HG03045 (cell line): ENCODE results near the gene TMEM271.

ENCODE experiments used
- ATAC-seq: cut with Tn5 transposase; IDR thresholded peaks from one replicate; pipeline ENCODE4 v1.9.1; 2021; ENCODE audit warnings: mild to moderate bottlenecking, moderate library complexity; ENCODE audit not compliant: unreplicated experiment

Gene TMEM271, protein sequence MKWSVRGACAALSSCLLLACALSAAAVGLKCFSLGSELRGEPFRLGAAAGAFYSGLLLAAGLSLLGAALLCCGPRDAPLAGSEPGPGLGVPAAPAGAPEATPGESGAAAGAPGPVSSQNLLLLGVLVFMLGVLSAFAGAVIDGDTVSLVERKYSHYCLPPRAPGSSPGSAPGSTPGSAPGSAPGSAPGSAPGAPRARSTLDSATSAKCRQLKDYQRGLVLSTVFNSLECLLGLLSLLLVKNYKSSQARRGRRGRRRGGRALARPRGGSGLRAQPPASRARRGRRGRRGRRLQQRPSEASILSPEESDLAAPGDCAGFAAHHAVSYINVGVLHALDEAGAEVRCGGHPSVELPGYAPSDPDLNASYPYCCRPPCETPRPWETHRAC

DNA sequence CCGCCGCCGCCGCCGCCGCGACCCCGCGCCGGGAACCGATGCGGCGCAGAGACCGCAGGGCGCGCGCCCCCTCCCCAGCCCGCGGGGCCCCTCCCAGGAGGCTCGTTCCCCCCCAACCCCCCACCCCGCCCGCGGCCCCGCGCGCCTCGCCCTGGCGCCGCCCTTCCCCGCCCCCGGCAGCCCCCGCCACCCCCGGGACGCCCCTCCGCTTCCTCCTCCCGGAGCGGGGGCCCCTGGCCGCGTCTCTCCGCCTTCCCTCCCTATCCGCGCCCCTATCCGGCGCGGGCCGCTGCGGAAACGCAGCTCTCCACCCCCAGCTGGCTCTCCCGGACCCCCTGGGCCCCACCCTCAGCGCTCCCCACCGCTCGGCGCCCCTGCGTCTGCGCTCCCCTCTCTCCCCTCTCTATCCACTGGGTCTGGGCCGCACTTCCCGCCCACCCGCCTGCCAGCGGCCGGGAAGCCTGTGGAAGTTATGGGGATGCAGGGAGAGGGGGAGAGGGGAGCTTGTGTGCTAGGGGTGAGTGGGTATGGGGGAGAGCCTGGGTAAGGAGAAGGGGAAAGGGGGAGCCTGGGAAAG, at the start of gene TMEM271:
TSS of gene TMEM271 (minus strand) at position 51 of the 577 bp plus-strand sequence. CDS start 233 bp downstream, outside the sequence.
- no peak for ATAC-seq

DNA sequence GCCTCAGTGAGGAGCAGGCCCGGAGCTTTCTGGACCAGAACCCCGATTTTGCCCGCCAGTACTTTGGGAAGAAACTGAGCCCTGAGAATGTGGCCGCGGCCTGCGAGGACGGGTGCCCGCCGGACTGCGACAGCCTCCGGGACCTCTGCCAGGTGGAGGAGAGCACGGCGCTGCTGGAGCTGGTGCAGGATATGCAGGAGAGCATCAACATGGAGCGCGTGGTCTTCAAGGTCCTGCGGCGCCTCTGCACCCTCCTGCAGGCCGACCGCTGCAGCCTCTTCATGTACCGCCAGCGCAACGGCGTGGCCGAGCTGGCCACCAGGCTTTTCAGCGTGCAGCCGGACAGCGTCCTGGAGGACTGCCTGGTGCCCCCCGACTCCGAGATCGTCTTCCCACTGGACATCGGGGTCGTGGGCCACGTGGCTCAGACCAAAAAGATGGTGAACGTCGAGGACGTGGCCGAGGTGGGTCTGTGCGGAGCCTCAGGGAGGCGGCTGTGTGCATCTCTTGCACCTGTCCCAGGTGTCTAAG, 49.6 kb upstream of the TMEM271 start:
- no peak for ATAC-seq

DNA sequence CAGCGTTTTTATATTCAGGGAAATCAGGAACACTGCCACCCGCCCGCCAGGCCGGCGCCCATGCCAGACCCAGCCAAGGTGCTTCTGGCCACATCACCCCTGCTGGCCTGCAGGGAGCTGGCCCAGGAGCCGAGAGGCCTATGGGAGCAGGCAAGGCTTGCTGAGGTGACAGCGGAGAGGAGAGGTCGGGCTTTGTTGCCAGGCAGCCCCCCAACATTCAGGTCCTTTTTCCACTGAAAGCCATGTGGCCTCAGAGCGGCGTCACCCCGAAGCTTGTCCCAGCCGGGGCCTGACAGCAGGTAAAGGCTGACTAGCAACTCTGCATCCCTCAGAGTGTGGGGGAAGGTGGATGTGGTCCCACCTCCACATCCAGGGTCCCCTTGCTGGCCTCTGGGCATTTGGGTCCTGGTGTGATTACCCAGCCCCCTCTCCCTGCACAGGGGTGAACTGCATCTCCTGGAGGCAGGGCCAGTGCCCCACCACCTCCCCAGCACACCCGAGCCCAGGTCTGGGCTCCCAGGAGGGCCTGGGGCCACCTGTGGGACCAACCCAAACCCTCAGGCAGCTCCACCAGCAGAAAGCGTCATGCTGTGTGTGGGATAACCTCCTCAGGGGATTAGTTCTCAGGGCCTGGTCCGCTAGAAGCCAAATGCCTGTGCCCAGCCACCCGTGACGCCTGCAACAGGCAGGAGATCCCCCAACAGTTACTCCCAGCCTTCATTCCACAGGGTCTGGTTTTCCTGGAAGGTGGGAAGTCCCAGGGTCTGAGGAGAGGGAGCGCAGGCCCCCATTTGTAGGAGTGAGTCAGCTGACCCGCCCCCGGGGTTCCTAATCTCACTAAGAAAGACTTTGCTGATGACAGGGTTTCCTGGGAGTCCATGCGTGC, 48.9 kb upstream of the TMEM271 start, which contains the start of gene PDE6B:
TSS of gene PDE6B (plus strand) at position 869 of the 886 bp plus-strand sequence. CDS start 54 bp downstream, outside the sequence.
- ATAC-seq, result no peak

DNA sequence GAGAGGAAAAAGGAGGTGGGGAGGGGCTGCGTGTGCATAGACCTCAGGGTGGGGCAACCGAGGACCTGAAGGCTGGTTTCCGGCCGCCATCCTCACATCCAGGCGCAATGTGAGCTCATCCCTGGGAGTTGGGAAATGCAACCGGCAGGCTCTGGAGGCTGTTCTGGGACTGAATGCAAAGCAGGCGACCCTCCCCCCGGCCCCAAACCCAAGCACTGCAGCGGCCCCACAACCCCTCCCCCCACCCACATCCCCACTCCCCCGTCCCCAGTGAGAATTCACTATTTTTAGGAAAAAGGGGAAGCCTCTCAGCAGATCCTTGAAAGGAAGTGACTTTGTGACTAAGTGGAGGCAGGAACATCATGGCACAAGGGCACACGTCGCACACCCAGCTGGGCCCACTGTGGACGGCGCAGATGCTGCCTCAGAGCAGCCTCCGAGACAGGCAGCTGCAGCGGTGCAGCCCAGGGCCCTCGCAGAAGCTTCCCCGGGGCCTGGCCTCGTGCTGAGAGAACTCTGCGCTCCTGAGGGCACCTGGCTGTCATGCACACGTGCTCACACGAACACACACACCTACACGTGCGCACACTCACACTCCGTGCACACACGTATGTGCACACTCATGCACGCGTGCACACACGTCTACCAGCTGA, 47.9 kb upstream of the TMEM271 start:
- ATAC-seq, result no peak

DNA sequence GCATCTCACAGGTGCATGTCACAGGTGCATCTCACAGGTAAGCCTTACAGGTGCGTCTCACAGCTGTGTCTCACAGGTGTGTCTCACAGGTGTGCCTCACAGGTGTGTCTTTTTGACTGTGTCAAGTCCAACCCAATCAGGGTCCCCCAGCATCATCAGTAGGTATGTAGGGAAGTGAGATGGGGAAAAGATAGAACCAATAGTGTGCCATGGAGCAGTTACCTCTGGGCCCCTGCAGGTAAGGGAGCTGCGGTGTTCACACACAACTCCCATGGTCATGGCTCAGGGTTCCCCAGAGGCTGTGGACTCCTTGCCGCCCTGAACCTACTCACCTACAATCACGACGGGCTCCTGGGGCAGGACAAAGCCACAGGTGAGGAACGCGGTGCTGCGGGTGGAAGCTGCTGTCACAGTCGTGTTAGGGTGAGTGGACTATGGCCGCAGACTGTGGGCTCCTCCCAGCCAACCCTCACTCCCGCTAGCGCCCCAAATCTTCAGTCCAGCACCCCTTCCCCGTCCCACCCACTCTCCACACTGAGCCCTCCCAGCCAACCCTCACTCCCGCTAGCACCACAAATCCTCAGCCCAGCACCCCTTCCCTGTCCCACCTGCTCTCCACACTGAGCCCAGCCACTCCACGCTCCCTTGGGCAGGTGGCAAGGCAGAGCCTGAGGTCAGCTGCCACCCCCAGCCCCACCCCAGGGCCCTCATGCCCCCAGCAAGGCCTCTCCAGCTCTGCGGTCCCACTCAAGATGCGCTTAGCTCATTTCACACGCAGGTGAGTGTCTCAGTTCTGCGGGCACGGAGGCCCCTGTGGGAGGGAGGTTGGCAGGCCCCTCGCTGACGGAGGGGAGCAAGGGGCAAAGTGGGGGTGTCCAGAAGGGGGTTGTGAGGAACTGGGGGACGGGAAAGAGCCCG, 47.2 kb upstream of the TMEM271 start:
- no peak for ATAC-seq

DNA sequence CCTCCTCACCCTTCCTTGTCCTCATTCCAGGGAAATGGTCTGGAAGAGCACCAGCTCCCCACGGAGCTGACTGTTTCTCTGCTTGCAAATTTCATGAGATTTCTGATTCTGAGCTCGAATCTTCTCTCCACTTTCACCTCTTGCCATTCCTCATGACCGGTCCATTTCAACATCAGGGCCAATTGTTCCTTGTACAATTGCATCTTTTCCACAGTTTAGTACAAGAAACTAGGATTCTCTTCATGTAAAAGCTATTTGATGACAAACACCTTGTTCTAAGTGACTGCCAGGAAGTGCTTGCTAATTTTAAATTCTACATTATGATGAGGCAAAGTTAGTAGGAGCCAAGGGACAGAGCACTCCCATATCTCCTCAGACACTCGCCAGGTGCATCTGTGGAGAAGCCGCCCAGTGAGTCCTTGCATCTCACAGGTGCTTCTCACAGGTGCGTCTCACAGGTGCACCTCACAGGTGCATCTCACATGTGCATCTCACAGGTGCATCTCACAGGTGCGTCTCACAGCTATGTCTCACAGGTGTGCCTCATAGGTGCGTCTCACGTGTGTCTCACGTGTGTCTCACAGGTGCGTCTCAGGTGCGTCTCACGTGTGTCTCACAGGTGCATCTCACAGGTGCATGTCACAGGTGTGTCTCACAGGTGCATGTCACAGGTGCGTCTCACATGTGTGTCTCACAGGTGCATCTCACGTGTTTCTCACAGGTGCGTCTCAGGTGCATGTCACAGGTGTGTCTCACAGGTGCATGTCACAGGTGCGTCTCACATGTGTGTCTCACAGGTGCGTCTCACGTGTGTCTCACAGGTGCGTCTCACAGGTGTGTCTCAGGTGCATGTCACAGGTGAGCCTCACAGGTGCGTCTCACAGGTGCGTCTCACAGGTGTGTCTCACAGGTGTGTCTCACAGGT, 46.2 kb upstream of the TMEM271 start:
- no peak for ATAC-seq

DNA sequence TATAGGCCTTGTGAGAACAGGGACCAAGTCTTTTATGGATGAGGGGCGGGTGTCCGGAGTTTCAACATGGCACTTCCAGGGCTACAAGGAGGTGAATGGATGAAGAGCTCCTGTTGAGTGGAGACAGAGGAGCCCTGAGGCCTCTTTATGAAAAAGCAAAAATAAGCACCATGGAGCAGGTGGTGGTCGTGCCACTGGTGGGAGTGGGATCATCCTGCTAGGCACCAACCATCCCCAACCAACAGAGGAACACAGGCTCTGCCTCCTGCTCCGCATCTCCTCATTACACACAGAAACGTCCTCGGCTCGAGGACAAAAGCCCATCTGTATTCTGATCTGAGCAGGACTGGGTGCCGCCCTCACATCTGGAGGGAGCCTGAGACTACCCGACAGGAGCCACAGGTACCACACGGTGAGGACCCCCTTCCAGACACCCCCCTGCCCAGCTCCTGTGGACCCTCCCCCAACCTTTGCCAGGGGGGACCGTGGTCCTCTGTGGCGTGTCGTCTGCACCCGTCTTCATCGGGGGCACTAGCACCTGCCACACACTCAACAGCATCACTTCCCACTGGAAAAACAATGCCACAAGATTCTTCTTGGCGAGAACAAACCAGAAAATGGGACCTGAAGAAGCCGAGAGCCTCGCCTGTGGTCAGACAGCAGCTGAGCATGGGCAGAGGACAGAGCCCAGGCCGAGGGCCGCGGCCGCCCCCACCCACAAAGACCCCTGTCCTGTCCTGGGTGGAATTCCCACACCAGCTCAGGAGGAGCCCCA, 45.4 kb upstream of the TMEM271 start:
- ATAC-seq, result no peak

DNA sequence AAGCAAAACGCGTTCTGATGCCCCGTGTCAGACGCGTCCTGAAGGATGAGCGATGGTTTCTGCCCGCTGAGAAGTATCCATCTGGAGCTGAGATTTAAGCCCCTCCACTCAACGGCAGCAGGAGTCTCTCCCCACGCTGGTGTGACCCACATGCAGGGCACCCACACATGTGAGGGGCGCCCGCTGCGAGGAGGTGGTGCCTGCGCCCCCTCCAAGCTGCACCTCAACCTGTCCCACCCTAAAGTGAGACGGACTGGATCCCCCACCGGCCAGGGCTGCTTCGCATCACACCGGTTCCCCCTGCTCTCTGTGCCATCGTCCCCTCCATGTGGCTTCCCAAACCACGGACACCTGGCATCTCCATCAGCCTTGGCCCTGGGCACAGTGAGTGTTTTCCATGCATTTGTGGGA, 44.8 kb upstream of the TMEM271 start:
- no peak for ATAC-seq

DNA sequence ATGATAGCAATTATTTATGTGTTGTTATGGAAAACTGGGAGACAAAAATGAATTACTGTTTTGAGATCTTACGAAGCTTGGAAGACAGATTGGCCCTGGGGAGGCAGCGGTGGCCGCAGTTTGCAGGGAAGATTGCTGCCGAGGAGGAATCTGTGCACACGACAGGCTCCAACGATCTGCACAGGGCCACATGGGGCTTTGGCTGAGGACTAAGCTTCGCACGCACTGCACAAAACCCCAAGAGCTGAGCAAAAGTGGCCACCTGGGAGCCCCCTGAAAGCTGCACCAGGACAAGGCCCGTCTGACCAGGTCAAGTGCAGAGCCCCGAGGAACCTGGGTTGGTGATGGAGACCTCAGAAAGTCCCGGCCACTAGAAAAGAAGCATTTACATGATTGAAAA, 44.1 kb upstream of the TMEM271 start:
- ATAC-seq, result no peak

DNA sequence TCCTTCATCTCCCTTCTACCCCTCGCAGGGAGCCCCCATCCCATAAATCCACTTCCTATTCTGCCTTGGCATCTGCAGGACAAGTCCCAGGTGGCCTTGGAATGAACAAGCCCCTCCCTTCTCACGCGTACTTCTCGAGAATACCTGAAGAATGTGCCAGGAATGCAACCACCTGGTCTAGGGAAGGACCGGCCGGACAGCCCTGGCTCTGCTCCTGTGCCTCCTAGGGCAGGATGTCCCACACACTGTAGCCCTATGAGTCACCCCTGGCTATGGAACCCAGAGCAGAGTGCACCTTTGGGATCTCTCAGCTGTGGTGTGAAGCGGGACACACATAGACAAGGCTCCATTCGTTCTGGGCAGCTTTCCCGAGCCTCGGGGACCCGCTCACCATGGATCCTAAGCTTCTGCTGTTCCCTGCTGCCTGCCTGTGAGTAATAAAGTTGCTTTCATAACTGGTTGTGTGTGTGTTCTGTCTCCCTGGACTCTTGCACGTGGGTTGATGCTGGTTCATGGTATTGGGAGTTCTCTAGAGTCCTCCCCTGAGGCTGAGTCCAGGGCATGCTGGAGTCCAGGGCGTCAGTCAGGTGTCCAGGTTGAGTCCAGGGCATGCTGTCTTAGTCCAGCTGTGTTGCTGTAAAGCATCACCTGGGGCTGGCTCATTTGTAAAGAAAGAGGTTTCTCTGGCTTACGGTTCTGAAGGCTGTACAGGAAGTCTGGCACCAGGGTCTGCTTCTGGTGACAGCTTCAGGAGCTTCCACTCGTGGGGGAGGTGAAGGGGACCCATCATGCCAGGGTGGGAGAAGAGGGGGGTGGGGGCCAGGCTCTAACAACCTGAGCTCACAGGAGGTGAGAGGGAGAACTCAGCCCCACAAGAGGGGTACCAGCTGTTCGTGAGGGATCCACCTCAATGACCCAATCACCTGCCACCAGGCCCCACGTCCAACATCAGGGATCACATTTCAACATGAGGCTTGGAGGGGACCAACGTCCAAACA, 41.8 kb upstream of the TMEM271 start:
- ATAC-seq, result no peak

DNA sequence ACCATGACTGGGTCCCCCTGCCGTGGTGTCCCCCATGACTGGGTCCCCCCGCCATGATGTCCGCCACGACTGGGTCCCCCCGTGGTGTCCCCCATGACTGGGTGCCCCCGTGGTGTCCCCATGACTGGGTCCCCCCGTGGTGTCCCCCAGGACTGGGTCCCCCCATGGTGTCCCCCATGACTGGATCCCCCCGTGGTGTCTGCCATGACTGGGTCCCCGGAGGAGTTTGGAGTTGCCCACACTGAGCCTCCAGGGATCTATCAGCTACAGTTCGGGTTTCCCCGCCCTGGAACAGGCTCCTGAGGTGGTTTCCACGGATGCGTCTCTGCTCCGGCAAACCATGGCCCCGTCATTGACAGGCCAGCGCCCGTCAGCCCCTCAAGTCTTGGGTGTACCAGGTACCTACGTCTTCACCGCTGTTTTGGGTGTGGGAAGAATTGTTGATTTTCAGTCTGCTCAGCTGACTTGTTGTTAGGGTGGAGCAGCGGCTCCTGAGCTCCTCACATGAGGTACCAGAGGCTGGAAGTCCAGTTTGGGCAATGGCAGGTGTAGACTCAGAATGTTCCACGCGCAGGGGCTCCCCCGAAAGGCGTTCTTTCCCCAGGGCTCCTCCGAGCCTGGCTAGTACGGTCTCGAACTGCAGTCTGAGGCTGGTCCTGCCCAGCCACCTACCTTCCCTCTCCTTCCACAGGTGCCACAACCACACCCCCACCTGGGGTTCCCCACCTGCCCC, 41.0 kb upstream of the TMEM271 start:
- no peak for ATAC-seq

DNA sequence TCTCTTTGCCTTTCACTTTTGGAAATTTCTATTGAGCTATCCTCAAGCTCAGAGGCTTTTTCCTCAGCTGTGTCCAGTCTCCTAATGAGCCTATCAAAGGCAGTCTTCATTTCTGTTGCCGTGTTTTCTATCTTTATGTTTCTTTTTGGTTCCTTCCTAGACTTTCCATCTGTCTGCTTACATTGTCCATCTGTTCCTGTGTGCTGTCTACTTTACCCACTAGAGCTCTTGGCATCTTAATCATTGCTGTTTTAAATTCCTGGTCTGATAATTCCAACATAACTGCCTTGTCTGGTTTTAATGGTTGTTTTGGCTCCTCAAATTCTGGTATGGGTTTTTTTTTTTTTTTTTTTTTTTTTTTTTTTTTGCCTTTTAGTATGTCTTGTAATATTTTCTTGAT, 40.0 kb upstream of the TMEM271 start:
- ATAC-seq, result no peak

DNA sequence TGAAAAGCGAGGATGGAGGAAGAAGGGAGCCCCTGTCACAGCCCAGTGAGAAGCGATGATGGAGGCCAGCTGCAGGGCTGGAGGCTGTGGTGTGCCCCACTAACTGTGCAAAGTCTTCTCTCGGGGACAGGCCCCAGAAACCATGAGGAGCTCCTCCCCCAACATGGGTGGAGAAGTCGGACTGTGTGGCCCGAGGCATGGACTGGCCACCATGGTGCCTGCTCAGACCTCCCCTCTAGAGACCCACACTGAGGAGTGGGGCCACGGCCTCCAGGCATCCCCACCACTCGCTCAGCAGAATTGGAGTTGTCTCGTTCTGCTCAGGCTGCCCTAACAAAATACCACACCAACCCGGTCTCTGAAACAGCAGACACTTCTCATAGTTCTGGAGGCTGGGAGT, 37.0 kb upstream of the TMEM271 start:
- ATAC-seq, result no peak

DNA sequence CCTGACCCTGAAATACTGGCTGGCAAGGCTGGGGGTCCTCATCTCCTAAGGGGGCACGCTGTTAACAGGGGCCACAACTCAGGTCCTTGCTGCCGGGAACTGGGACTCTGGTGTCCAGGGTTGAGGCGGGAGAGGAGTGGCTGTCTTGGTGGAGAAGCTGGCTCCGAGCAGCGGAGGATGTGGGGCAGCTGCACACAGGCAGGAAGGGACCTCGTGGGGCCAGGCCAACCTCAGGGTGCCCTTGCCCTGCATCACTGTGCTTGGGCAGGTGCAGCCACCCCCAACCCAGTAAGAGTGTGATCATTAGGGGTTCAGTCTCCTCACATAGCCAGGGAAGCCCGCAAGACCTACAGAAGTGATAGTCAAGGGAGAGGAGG, 36.6 kb upstream of the TMEM271 start:
- ATAC-seq, result no peak

DNA sequence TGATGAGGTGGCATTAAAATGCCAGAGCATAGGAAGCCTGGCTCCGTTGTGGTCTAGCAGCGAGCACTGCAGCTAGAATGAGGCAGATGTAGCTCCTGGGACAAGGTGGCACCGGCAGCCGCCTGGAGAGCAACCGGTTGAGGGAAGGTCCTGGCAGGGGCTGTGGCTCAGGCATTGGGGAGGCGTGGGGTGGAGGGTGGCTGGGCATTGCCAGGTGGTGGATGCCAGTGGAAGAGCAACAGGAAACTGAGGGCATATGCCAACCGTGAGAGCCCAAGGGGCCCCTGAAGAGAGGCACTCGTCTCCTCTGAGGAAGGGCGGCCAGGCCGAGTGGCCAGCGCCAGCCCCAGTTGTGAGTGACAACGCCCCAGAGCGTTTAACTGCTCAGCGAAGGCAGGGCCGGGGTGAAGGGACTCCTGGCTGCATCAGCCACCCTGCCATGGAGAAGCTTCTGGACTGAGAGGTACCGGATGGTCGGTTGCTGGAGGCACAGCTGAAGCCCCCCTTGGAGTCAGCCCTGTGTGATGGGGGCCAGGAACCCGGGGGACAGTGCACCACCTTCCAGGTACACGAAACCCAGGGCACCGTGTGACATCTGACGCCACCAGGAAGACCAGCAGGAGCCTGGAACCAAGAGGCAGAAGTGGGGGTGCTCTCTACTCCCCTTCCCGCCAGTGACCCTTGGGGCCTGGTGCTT, 36.1 kb upstream of the TMEM271 start:
- ATAC-seq, result no peak
